Measurements from ENCODE around the gene SEPTIN6. TPM values are rescaled to one million over a fixed set of nuclear protein-coding genes. Genes with fewer than 3 reads are reported as not detected.

Gene SEPTIN6
- total RNA-seq, 2 donors from 2014 or later: 150 to 163 TPM

DNA sequence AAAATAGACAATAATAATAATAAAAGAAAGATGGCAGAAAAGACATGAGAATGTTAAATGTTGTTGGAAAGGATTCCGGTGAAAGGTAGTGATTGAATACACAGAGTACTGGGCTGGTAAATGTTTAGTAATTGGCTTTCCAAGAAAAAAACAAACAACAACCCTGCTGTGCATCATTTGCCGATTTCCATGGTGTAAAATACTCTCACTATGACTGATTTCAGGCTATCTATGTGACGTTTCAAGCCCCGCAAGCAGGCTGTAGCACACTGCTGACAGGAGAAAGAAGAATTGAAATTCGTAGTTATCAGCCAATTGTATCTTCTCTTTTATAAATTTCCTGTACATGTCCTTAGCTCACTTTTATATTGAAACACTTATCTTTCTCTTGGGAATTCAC is 13.6 kb upstream of the SEPTIN6 start:
- H3K9me3 ChIP-seq (ENCODE audit: control insufficient read depth, low read length, poor library complexity, severe bottlenecking): no peaks in the 10 kb centered on the region
- H3K36me3 Mint-ChIP-seq (ENCODE audit: low read depth): no peaks in the 10 kb centered on the region
- H3K4me3 Mint-ChIP-seq: no peak overlapping the region
- no peak overlapping the region for H3K27ac Mint-ChIP-seq
- ATAC-seq: no peak
- peaks cover 4% of the 10 kb centered on the region for H3K4me1 Mint-ChIP-seq
- no peak for DNase-seq
- no peaks in the 10 kb centered on the region for H3K27me3 Mint-ChIP-seq

DNA sequence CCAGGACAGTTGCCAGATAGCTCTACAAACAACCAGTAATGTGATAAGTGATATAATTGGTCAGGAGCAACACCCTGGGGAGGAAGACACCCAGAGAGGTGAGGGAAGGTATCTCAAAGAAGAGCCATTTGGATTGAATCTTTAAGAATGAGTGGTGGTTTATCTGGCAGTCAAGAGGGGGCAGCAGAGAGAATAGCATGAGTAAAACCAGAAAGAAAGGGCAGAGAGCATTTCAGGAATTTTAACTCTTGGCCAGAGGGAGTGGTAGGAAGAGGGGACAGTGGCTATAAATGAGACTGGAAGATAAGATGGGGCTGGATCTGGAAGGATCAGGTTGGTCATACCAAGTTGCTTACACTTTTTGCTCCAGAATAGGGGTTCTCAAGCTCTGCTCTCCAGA is 5.9 kb upstream of the SEPTIN6 start:
- H3K27me3 Mint-ChIP-seq: no peaks in the 10 kb centered on the region
- H3K9me3 ChIP-seq (ENCODE audit: control insufficient read depth, low read length, poor library complexity, severe bottlenecking): no peaks in the 10 kb centered on the region
- ATAC-seq: peak; percentile 60
- DNase-seq: no peak
- H3K4me1 Mint-ChIP-seq: peaks cover 6% of the 10 kb centered on the region
- H3K27ac Mint-ChIP-seq: no peak overlapping the region
- H3K36me3 Mint-ChIP-seq (ENCODE audit: low read depth): no peaks in the 10 kb centered on the region
- H3K4me3 Mint-ChIP-seq: no peak overlapping the region

DNA sequence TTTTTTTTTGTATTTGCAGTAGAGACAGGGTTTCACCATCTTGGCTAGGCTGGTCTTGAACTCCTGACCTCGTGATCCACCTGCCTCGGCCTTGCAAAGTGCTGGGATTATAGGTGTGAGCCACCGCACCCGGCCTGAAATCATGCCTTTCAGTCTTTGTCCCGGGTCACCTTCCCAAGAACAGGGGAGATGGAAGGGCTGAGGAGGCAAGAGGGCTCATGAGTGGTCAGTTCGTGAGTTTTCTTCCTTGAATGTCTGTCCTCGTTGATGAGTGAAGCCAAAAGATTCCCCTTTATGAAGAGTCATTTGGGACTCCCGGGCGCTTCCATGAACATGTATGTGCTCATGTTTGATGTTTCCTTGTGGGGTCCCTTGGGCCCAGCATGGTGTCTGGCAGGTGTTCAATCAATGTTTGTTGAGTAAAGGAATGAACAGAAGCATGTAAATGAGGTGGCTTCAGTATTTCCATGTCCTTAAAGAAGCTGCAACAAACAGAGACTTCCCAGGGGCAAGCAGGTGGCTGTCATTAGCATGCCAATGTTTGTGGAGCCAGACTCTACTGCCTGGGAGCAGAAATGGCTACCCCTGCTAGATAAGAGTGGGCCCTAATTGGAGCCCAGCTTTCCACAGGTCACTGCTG is 3.4 kb upstream of the SEPTIN6 start:
- H3K27ac Mint-ChIP-seq: peak overlapping the region; percentile 53
- H3K9me3 ChIP-seq (ENCODE audit: control insufficient read depth, low read length, poor library complexity, severe bottlenecking): no peaks in the 10 kb centered on the region
- H3K27me3 Mint-ChIP-seq: no peaks in the 10 kb centered on the region
- no peak overlapping the region for H3K4me3 Mint-ChIP-seq
- peaks cover 7% of the 10 kb centered on the region for H3K4me1 Mint-ChIP-seq
- ATAC-seq: no peak
- H3K36me3 Mint-ChIP-seq (ENCODE audit: low read depth): peaks cover 2% of the 10 kb centered on the region
- no peak for DNase-seq

DNA sequence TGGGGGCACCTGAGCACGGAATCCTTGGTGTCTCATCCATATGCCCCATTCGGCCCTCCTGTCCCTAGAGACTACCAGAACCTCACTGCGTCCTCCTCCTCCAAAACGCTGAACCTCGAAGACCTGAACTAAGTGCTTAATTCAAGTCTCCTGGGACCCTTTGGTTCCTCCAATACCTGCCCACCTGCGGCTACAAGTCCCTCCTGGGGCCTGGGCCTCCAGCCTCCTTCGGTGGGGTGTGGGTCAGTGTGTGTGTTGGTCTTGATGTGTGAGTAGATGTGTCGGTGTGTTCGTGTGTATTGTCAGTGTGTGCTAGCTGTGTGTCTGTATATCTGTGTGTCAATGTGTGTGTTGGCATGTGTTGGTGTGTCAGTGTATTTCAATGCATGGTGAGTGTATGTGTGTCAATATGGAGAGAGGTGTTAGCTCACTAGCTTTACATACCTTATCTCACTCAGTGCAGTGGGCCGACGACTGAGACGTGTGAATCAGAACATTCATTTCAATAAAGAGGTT is 2.6 kb upstream of the SEPTIN6 start:
- Mint-ChIP-seq H3K27me3 (no peaks in the 10 kb centered on the region), H3K27ac (peak overlapping the region; percentile 41), H3K4me1 (peaks cover 14% of the 10 kb centered on the region), H3K4me3 (no peak overlapping the region), H3K36me3 (ENCODE audit: low read depth) (peaks cover 2% of the 10 kb centered on the region)
- DNase-seq (no peak), ATAC-seq (no peak)
- no peaks in the 10 kb centered on the region for H3K9me3 ChIP-seq (ENCODE audit: control insufficient read depth, low read length, poor library complexity, severe bottlenecking)

DNA sequence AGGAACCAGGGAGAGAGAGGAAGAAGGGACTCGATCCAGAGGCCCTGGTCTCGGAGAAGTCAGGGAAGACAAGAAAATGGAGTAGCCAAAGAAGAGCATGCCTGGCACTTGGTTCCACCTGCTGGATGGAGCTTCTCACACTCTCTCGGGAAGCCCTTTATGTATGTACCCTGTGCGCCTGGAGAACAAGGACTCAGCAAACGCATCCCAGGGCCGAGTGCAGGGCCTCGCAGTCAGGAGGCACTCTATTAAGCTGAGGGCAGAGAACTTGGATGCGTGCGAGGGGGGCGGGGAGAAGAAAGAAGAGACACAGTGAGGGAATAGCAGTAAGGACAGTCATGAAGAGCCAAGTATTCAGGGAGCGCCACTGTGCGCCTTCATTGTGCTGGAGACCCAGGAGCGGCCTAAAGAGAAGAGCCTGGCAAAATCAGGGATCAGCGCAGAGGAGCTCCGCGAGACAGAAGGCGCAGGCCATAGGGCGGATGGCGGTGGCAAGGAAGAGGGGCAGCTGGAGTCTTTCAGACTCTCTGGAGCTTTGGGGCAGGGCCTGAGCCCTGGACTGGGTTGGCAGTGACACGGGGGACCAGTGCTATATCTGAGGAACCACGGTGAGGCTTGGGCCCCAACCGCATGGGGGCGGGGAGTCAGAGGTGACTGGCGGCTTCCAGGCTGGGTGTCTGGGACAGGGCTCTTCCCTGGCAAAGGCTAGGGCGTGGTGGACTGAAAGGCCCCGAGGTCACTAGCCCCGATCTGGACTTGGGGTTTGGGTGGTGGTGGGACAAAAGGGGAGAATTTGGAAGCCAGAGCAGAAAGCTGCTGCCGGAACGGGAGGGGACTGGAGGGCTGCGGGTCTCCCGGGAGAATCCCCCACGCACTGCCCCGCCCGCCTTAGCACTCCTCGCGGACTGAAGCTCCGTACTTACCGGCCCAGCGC is 1.9 kb upstream of the SEPTIN6 start:
- H3K27me3 Mint-ChIP-seq: no peaks in the 10 kb centered on the region
- ATAC-seq (no peak), DNase-seq (no peak)
- H3K36me3 Mint-ChIP-seq (ENCODE audit: low read depth): peaks cover 2% of the 10 kb centered on the region
- H3K4me1 Mint-ChIP-seq: peaks cover 14% of the 10 kb centered on the region
- peak overlapping the region; percentile 41 for H3K27ac Mint-ChIP-seq
- no peak overlapping the region for H3K4me3 Mint-ChIP-seq
- H3K9me3 ChIP-seq (ENCODE audit: control insufficient read depth, low read length, poor library complexity, severe bottlenecking): no peaks in the 10 kb centered on the region

DNA sequence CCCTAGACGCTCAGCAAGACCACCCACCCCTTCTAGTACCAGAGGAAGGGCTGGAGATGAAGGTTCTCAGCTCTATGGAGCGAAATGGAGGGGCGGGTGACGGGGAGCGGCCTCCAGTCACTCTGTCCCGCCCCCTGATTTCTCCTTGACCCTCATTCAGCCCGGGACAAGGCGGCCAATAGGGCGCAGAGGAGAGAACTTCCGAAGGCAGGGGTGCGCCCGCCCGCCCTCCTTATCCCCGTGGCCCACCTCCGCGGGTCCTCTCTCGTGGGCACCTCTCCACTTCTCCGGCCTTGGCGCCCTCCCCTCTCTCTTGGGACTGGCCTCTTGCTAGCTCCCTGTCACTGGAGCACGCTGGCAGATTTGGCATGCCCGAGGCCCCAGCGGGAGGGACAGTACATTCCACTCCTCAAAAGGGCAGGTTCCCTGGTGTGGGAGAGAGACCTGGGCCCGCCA is 1.1 kb upstream of the SEPTIN6 start:
- Mint-ChIP-seq H3K27ac (peak overlapping the region; percentile 98), H3K27me3 (no peaks in the 10 kb centered on the region), H3K36me3 (ENCODE audit: low read depth) (peaks cover 2% of the 10 kb centered on the region), H3K4me1 (peaks cover 14% of the 10 kb centered on the region), H3K4me3 (no peak overlapping the region)
- ATAC-seq (no peak), DNase-seq (no peak)
- no peaks in the 10 kb centered on the region for H3K9me3 ChIP-seq (ENCODE audit: control insufficient read depth, low read length, poor library complexity, severe bottlenecking)

DNA sequence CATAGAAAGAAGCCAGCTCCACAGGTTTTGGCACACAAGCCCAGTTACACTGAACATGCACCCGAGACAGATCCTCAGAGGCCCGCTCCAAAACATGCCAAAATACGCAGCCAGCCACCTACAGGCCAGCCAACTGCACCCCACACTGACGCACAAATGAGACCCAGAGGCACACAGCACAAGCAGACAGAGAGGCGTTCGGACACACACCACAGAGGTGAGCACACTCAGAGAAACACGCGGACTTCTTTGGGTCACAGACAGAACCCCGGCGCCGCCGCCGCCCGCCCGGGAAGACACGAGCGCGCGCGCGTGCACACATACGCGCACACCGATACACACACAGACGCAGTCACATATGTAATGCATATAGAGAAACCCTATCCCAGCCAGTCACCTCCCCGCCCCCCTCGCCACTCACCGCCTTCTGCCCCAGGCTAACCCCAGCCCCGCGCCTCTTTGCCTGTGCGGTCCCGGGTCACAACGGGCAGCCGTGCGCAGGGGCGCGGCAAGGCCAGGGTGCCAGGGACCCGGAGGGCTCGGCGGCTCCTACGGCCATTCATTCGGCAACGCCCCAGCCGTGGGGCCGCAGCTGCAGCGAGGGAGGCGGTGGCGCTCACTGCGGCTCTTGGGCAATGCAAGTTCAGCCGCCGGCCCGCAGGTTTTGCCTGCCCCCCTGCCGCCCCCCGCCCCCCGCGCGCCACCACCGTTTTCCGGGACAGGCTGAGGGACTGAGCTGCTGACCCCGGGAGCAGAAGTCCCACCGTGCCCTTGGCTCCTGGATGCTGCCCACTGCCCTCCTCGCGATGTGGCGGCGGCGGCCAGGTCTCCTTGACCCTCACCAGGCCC is 553 bp downstream of the SEPTIN6 start:
- no peaks in the 10 kb centered on the region for H3K9me3 ChIP-seq (ENCODE audit: control insufficient read depth, low read length, poor library complexity, severe bottlenecking)
- no peaks in the 10 kb centered on the region for H3K27me3 Mint-ChIP-seq
- DNase-seq (peak; percentile 32 to 55 (median 41)), ATAC-seq (peak; percentile 59)
- H3K36me3 Mint-ChIP-seq (ENCODE audit: low read depth): peaks cover 2% of the 10 kb centered on the region
- peak overlapping the region; percentile 95 for H3K4me3 Mint-ChIP-seq
- H3K4me1 Mint-ChIP-seq: peaks cover 14% of the 10 kb centered on the region
- H3K27ac Mint-ChIP-seq: peak overlapping the region; percentile 98

DNA sequence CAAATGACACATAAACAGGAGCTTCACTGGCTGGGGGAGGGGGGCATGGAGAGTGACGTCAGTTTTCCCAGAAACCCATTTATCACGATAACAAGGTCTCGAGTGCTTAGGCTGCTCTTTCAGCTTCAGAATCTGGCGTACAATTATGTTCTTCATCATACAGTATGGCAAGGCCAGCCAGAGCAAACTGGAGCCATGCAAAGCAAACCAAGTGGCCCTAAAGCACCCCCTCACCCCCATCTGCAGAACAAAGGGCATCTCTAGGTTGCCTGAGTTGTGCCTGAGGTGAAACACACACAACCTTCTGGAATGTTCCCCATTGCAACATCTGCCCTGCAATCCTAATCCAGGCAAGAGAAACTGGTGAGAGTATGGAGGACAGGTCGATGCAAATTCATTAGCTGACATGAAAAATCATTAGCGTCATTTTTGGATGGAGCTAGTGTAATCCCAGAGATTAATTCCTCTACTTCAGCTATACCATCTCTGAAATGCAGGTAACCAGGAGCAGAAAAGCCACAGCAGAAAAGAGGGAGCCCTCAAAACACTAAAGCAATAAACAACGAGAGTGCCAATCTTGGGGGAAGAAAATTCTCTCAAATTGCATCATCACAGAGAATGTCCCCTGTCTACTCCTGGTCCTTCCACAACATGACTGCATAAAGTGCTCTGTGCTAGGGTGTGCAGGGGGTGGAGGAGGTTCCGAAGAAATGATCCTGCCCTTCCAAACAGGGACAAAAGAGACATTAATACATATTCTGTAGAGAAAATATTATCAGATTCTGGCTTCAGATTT is 1.8 kb downstream of the SEPTIN6 start:
- Mint-ChIP-seq H3K27me3 (no peaks in the 10 kb centered on the region), H3K4me1 (peaks cover 22% of the 10 kb centered on the region), H3K36me3 (ENCODE audit: low read depth) (peaks cover 2% of the 10 kb centered on the region), H3K27ac (peak overlapping the region; percentile 98), H3K4me3 (peak overlapping the region; percentile 95)
- DNase-seq: peak in 1 of 3 donors; percentile 31
- no peak for ATAC-seq
- no peaks in the 10 kb centered on the region for H3K9me3 ChIP-seq (ENCODE audit: control insufficient read depth, low read length, poor library complexity, severe bottlenecking)

DNA sequence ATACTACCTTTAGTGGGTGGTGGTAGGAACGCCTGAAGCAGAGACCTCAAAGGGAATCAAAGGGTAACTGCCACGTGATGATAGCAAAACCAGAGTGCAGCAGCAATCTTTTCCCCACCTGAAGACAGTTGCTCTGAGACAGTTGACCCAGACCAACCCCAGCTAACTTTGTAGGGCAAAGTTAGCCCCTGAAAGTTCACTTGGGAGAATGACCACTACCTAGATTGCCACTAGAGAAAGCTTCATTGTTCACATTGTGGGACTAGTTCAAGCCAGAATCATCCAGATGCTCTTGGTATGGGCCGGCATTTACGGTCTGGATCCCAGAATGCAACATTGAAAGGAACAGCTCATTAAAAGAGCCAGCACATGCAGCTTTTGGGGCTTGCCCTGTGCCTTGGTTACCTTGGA is 4.1 kb downstream of the SEPTIN6 start:
- peaks cover 2% of the 10 kb centered on the region for H3K36me3 Mint-ChIP-seq (ENCODE audit: low read depth)

DNA sequence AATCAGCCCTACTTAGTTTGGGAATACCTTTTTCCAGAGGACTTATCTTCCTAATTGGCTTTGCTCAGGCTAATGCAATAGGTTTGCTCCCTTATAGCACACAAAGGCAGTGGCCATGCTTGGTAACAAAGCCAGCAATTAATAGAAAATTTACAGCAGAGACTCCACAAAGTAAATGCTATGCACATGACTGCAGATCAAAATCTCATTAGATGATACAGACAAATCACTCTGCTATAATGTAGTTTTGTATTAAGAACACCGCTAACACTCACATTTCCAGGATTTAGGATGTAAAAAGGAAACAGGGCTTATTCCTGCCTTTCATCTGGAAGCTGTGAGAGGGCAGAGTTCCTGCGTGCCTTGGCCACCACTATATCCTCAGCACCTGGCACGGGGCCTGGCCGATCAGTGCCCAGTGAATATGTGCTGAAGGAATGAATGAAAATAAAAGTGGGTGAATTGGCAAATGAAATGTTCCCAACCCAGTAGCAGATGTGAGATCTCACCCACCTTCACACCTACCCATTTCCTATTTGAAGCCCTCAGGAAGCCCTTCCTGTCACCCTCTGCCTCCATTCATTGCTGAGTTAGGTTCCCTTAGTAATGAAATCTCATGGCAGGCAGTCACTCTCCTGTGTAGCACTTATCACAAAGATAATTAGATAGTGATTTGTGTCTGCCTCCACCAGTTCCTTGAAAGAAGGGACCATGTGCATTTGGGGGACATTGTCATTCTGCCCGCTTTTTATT is 5.1 kb downstream of the SEPTIN6 start:
- H3K36me3 Mint-ChIP-seq (ENCODE audit: low read depth): peaks cover 2% of the 10 kb centered on the region
- H3K4me3 Mint-ChIP-seq: peak overlapping the region; percentile 77
- H3K4me1 Mint-ChIP-seq: peaks cover 36% of the 10 kb centered on the region
- no peaks in the 10 kb centered on the region for H3K9me3 ChIP-seq (ENCODE audit: control insufficient read depth, low read length, poor library complexity, severe bottlenecking)
- peak overlapping the region; percentile 98 for H3K27ac Mint-ChIP-seq
- H3K27me3 Mint-ChIP-seq: no peaks in the 10 kb centered on the region
- DNase-seq (no peak), ATAC-seq (no peak)

More for the DNA sequence above, 4.1 kb downstream of the SEPTIN6 start:
- Mint-ChIP-seq H3K27me3 (no peaks in the 10 kb centered on the region), H3K4me3 (peak overlapping the region; percentile 52), H3K4me1 (peaks cover 32% of the 10 kb centered on the region), H3K27ac (peak overlapping the region; percentile 98)
- DNase-seq: peak in 1 of 3 donors; percentile 19
- H3K9me3 ChIP-seq (ENCODE audit: control insufficient read depth, low read length, poor library complexity, severe bottlenecking): no peaks in the 10 kb centered on the region
- peak; percentile 44 for ATAC-seq

DNA sequence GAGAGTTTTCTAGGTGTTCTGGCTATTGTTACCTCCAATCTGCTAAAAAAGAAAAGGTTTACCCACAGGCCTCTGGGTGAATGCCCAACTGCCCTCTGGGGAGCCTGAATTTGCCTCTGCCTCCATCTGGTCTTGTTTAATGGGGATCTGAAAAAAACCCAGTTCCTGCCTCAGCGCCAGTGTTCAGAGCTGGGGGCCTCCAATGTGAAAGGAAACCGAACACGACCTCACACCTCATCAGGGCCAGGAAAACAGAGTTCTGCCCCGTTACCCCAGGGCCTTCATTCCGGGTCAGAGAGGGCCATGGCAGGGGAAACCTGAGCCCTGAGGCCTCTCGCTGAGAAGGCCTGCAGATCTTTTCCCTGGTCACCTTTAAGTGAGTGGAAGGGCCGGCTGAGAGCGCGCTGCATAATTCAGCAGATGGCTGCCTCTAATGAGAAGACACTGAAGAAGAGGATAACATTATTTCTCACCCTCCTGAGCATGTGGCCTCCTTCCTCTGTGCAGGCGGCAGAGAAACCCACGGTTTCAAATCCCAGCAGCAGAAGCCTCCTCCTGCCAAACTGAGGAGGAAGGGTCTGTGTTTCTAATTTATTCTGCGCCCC is 6.8 kb downstream of the SEPTIN6 start:
- H3K27ac Mint-ChIP-seq: peak overlapping the region; percentile 98
- peaks cover 36% of the 10 kb centered on the region for H3K4me1 Mint-ChIP-seq
- H3K4me3 Mint-ChIP-seq: peak overlapping the region; percentile 86
- DNase-seq: no peak
- H3K27me3 Mint-ChIP-seq: no peaks in the 10 kb centered on the region
- no peaks in the 10 kb centered on the region for H3K36me3 Mint-ChIP-seq (ENCODE audit: low read depth)
- no peak for ATAC-seq
- H3K9me3 ChIP-seq (ENCODE audit: control insufficient read depth, low read length, poor library complexity, severe bottlenecking): no peaks in the 10 kb centered on the region

Measured in T-helper 17 cell (primary cell).